OCI-LY1 (cell line): ENCODE data around the gene DUT.

ENCODE experiments used
- H2AFZ ChIP-seq: fragments of 200-600 bp; sonication (generic), shearing (Covaris generic); 2 replicates; pipeline ENCODE4 v1.6.0; 2014; ENCODE audit warnings: antibody characterized with exemption, mild to moderate bottlenecking, low read length
- H3F3A ChIP-seq: fragments of 200-600 bp; sonication (generic), shearing (Covaris generic); 2 replicates; pipeline ENCODE4 v1.6.0; 2014; ENCODE audit warnings: mild to moderate bottlenecking, antibody characterized with exemption, low read length, moderate library complexity; ENCODE audit not compliant: insufficient read depth
- H3K27ac ChIP-seq: fragments of 200-600 bp; sonication (generic); 2 replicates; pipeline ENCODE4 v1.5.1; 2014; ENCODE audit warnings: low read length, mixed run types, mild to moderate bottlenecking, low read depth; ENCODE audit not compliant: poor library complexity, severe bottlenecking
- H3K27me3 ChIP-seq: fragments of 200-600 bp; sonication (generic); 2 replicates; pipeline ENCODE4 v1.6.0; 2014; ENCODE audit warnings: antibody characterized with exemption, mild to moderate bottlenecking, low read length, moderate library complexity; ENCODE audit not compliant: insufficient read depth
- H3K36me3 ChIP-seq: fragments of 200-600 bp; sonication (generic); 2 replicates; pipeline ENCODE4 v1.6.1; 2014; ENCODE audit warnings: mild to moderate bottlenecking, antibody characterized with exemption, low read length, moderate library complexity, mixed read lengths; ENCODE audit not compliant: insufficient read depth
- H3K4me1 ChIP-seq: fragments of 200-600 bp; sonication (generic); 2 replicates; pipeline ENCODE4 v1.5.1; 2014; ENCODE audit warnings: mild to moderate bottlenecking, low read length, moderate library complexity; ENCODE audit not compliant: insufficient read depth, severe bottlenecking
- H3K4me2 ChIP-seq: fragments of 200-600 bp; sonication (generic), shearing (Covaris generic); 2 replicates; pipeline ENCODE4 v1.6.1; 2014; ENCODE audit warnings: low read length
- H3K4me3 ChIP-seq: fragments of 200-600 bp; sonication (generic); 2 replicates; pipeline ENCODE4 v1.5.1; 2014; ENCODE audit warnings: low read length, low read depth, mild to moderate bottlenecking, mixed read lengths; ENCODE audit not compliant: poor library complexity, severe bottlenecking
- H3K79me2 ChIP-seq: fragments of 200-600 bp; shearing (Covaris generic); 2 replicates; pipeline ENCODE4 v1.6.1; 2016; ENCODE audit warnings: mixed run types, low read length, mixed read lengths; ENCODE audit not compliant: insufficient read depth
- H3K9ac ChIP-seq: fragments of 200-600 bp; sonication (generic), shearing (Covaris generic); 2 replicates; pipeline ENCODE4 v1.6.1; 2014; ENCODE audit warnings: mild to moderate bottlenecking, low read length, mixed read lengths
- H3K9me2 ChIP-seq: fragments of 200-600 bp; sonication (generic), shearing (Covaris generic); 2 replicates; pipeline ENCODE4 v1.6.1; 2014; ENCODE audit warnings: low read depth, mild to moderate bottlenecking, low read length, mixed read lengths
- H3K9me3 ChIP-seq: fragments of 200-600 bp; shearing (Covaris generic); 2 replicates; pipeline ENCODE4 v1.6.1; 2014; ENCODE audit warnings: low read length, mixed read lengths
- H4K20me1 ChIP-seq: fragments of 200-600 bp; sonication (generic), shearing (Covaris generic); 2 replicates; pipeline ENCODE4 v1.6.0; 2016; ENCODE audit warnings: mild to moderate bottlenecking, low read length; ENCODE audit not compliant: insufficient read depth
- CTCF ChIP-seq: fragments of 200-600 bp; sonication (generic), shearing (Covaris generic); IDR thresholded peaks from 2 replicates; pipeline ENCODE4 v1.5.1; 2017; ENCODE audit warnings: mild to moderate bottlenecking, antibody characterized with exemption, low read length, moderate library complexity, mixed read lengths
- EZH2 ChIP-seq: fragments of 200-600 bp; sonication (generic), shearing (Covaris generic); IDR thresholded peaks from 2 replicates; pipeline ENCODE4 v1.8.0; 2017; ENCODE audit warnings: borderline replicate concordance, mixed run types, mild to moderate bottlenecking, antibody characterized with exemption, low read length, moderate library complexity, mixed read lengths

DUT gene

DNA sequence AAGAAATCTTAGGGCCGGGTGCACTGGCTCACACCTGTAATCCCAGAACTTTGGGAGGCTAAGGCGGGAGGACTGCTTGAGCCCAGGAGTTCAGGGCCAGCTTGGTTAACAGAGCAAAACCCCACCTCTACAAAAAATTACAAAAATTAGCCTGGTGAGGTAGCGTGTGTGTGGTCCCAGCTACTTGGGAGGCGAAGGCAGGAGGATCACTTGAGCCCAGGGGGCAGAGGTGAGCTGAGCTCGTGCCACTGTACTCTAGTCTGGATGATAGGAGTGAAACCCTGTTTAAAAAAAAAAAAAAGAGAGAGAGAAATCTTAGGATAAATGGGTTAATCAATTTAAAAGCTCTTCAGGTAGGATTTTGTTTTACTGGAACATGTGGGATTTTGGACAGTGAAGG lies 31.2 kb upstream of the DUT start:
- Histone ChIP-seq H3K9me3 (no peaks in the 10 kb centered on the region), H4K20me1 (no peaks in the 10 kb centered on the region), H3K79me2 (no peaks in the 10 kb centered on the region), H3K27me3 (no peaks in the 10 kb centered on the region), H3K36me3 (no peaks in the 10 kb centered on the region), H3K4me2 (no peak overlapping the region), H3F3A (no peaks in the 10 kb centered on the region), H3K4me3 (no peak overlapping the region), H3K9me2 (no peaks in the 10 kb centered on the region), H3K27ac (no peak overlapping the region), H3K4me1 (no peaks in the 10 kb centered on the region), H3K9ac (no peak overlapping the region), H2AFZ (no peak overlapping the region)
- TF ChIP-seq EZH2 (no peak), CTCF (no peak)

DNA sequence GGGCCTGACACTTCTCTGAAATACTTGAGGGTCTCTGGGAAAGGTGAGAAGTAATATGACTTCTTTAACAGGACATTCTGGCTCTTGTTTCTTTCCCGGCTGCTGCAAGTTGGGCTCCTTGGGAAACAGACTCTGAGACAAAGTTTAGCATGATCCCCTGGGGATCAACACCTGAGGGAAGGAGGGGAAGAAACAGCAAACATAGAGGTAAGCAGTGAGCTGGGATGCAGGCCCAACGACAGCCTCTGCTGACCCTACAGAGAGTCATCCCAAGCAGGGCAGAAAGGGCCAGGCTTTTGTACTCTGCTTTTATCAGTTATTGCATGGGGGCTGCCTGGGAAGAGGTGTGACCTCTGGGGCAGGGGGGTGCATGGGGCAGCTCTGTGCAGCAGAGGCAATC lies 26.8 kb upstream of the DUT start:
- Histone ChIP-seq H2AFZ (no peak overlapping the region), H3K9me2 (no peaks in the 10 kb centered on the region), H3K9me3 (no peaks in the 10 kb centered on the region), H3K27me3 (no peaks in the 10 kb centered on the region), H3K4me2 (no peak overlapping the region), H4K20me1 (no peaks in the 10 kb centered on the region), H3K4me1 (no peaks in the 10 kb centered on the region), H3K36me3 (no peaks in the 10 kb centered on the region), H3K27ac (no peak overlapping the region), H3F3A (no peaks in the 10 kb centered on the region), H3K79me2 (no peaks in the 10 kb centered on the region), H3K4me3 (no peak overlapping the region), H3K9ac (no peak overlapping the region)
- TF ChIP-seq EZH2 (no peak), CTCF (no peak)

- Histone ChIP-seq H3K4me1 (no peaks in the 10 kb centered on the region), H3K9ac (no peak overlapping the region), H3K9me3 (no peaks in the 10 kb centered on the region), H2AFZ (no peak overlapping the region), H4K20me1 (no peaks in the 10 kb centered on the region), H3K9me2 (no peaks in the 10 kb centered on the region), H3K4me3 (no peak overlapping the region), H3K4me2 (no peak overlapping the region), H3K27me3 (no peaks in the 10 kb centered on the region), H3K27ac (no peak overlapping the region), H3K36me3 (no peaks in the 10 kb centered on the region), H3K79me2 (no peaks in the 10 kb centered on the region), H3F3A (no peaks in the 10 kb centered on the region)
- TF ChIP-seq CTCF (no peak), EZH2 (no peak)
Measured at GRCh38 chr15:48306639-48307038, 24.6 kb upstream of the DUT start.
